NCI-H1105 treated with DMSO at 0.1 percent for 48 hours (cell line): ENCODE results near the gene TNS3.

Experiments
- DNase-seq: peaks from one replicate; lab custom pipeline; 2025; lab: John Stamatoyannopoulos, UW

The TNS3 gene

DNA sequence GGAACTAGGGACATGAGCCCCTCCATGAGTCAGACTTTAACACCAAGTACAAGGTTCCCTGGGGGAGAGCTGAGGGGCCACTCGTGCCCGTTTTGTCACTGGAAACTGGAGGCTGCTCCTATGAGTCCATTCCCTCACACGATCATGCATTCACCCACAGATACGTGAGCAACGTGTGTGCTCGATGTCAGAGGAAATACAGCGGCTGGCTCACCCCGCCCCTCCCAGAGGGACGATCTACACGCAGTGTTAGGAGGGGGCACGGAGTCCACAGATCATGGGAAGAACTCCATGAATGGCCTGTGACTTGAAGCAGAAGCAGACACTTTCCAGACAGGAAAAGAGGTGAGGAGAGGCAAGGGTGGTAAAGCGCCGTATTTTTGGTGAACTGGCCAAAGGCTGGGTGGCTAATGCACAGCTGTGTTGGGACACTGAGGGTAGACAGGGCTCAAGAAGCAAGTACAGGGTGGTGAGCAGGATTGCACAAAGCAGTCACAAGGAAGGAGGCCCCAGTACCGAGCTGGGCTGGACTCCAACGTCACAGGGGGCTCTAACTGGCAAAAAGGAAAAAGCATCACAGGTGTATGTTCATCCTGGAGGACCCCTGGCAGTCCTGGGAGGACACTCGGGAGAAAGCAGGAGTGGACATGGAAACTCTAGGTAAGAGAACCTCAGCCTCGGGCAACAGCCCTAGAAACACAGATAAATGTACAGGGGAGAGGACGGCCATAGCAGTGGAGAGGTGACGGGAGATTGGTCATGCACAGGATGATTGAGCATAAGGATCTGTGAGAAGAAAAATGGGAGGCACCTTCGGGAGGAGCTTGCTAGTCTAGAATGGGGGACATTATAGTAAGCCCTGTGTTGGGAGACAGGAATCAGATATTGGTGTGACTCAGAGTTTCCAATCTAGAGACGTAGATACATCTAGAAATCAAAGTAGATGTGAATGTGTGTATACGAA lies 41.2 kb downstream of the TNS3 start:
- DNase-seq: no peak

DNA sequence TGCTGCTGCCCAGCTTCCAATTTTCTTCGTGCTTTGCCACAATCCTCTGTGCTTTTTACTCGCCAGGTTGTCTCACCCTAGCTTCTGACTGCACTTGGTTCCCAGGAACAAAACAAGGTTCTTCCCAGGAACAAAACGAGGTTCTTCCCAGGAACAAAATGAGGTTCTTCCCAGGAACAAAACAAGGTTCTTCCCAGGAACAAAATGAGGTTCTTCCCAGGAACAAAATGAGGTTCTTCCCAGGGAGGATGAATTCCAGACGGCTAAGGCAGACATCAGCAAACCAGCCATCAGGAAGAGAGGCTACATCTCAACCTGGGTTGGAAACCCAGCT lies 41.9 kb downstream of the TNS3 start:
- no peak for DNase-seq

- no peak for DNase-seq
These were observed 42.4 kb downstream of the TNS3 start for GRCh38 chr7:47539398-47540052.

DNA sequence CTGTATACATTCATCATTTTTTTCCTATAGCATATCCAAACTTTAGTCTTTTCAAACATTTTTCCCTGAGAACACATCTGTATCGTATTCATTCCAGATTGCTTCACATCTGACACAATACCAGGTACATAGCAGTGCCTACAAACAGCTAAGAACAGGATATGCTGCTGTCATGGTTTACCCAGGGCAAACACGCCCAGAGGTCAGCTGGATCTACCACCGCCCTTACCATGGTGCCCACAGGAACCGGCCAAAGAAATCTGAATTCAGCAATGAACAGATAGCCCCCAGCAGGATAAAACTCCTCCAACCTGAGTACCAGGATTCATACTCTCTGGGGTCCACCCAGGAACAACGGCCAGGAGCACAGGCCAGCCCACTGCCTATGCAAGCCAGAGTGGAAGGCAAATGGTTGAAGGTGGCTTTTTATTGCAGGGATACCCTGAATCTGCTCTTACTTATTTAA lies 43.0 kb downstream of the TNS3 start:
- DNase-seq: no peak

- no peak for DNase-seq
These were observed 43.9 kb downstream of the TNS3 start for GRCh38 chr7:47537716-47538675.

GRCh38 chr7:47536661-47537611 lies 45.0 kb downstream of the TNS3 start:
- DNase-seq: no peak

DNA sequence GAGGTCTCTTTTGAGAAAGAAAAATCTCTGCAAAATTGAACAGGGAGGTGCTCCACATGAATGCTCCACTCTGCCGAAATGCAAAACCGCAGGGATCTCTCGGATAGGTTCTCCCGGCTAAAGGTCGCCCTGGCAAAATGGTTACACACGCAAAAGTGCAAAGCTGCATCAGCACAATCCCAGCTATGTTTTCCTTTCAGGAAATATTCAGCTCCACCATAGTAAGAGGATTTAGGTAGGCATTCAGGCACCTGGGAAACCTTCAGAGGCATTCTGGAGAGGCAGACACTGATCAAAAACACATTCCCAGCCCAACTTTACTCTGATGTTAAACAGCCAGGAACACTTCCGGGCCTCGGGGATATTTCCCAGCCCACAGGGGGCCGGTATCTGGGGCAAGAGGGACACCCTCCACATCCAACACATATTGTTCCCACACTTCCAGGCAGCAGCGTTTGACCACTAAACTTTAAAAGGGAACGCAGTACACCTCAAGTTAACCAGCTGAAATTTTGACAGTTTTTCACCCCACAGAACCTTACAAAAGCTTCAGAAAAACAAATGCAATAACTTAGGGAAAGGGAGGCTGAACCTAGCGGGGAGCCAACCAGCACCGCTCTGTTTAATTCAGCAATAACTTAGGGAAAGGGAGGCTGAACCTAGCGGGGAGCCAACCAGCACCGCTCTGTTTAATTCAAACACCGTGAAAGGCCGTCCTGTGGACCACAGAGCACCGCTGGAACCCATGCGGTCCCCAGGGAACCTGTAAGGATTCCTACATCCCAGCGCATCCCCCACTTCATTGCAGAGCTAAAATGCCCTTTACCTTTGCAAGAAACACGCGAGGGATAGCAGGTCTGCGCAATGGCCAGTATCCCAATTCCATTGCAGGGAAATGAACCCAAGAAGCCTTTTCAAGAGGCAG lies 45.9 kb downstream of the TNS3 start:
- no peak for DNase-seq

DNA sequence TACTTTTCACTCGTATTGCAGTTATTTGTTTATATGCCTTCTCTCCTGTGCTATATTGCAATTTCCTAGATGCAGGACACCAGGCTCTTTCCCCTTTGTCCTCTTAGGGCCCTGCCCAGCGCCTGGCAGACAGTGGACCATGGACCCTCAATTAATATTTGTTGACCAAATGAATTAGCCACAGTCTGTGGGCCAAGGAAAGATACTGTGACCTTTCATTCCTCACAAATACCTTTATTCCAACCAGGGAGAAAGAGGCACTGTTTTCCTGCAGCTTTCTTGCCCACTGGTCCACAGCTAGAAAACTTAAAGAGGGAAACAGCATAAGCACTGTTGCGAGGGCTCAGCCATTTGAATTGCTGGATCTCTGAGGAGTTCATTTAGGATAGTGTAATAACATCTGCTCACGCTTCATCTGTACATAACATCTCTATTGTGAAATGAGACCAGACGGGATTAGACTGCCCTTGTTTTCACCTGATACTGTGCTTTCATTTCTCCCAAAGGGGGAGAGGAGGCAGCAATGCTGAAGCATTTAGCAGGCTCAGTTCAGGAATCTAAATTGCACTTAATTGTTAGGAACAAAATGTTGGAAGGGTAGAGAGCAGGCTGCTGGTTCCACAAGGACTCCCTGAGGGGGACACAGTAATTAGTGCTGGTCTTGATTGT lies 46.7 kb downstream of the TNS3 start:
- DNase-seq: no peak

GRCh38 chr7:47534322-47535034 lies 47.4 kb downstream of the TNS3 start:
- DNase-seq: no peak

DNA sequence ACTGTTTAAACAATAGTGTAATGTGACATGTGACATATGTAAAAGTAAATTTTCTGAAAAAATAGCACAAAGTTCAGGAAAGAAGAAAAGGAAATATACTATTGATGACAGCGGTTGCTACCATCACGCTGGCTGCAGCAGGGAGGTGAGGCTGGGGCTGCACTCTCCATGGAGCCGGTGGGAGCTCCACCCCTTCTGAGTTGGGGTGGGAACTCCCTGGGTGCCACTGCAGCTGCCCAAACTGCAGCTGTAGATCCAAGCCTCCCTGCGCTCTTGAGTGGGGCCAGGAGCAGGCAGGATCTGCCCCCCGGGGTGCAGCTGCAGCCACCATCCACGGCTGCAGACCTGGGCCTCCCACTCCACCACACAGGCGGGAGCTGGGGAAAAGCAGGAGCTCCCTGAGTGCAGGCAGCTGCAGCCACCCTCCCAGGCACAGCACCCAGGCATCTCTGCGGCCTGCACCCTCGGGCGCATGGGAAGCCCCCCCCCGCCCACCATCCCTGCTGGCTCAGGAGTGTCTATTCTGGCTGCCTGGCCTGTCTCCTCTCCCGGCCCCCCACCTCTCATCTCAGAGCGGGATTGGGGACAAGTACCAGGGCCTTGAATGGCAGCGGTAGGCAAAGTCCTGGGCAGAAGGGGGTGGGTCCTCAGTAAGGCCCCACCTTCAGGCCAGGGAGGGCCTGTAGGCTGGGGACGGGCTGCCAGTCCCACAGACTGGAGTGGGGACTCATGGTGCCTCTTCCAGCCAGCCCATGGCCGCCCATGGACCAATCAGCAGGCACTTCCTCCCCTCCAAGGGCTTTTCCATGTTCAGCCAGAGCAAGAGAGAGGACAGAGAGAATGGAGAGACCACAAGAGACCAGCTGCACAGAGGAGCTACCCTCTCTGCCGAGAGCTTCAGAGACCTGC lies 50.1 kb downstream of the TNS3 start:
- no peak for DNase-seq

DNA sequence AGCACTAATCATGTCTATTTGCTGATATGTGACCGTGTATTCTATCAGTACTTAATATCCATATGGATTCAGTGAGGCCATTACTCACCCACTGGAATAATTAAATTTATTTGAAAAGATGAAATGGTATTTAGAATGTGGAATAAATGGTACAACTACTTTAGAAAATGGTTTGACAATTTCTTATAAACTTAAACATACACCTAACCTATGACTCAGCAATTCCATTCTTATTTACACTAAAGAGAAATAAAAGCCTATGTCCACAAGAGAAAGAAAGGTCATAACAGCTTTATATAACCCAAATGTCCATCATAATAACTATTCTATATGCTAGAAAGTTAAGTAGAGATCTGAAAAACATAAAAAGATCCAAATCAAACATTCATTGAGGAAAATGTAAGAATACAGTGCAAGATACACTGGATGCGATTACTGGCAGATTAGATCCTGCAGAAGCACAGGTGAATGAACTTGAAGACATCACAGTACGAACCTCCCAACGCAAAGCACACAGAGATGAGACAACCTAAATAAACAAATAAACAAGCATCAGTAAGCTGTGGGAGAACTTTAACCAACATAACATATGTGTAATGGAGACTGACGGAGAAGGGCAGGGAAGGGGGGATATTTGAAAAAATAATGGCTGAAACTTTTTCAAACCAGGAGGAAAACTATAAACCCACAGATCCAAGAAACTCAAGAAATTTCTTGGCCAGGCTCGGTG lies 51.9 kb downstream of the TNS3 start:
- DNase-seq: no peak

- no peak for DNase-seq
These were observed 52.5 kb downstream of the TNS3 start for GRCh38 chr7:47529405-47529804.

- no peak for DNase-seq
These were observed 53.4 kb downstream of the TNS3 start for GRCh38 chr7:47528471-47528870.

GRCh38 chr7:47526466-47526865 lies 55.4 kb downstream of the TNS3 start:
- DNase-seq: no peak

DNA sequence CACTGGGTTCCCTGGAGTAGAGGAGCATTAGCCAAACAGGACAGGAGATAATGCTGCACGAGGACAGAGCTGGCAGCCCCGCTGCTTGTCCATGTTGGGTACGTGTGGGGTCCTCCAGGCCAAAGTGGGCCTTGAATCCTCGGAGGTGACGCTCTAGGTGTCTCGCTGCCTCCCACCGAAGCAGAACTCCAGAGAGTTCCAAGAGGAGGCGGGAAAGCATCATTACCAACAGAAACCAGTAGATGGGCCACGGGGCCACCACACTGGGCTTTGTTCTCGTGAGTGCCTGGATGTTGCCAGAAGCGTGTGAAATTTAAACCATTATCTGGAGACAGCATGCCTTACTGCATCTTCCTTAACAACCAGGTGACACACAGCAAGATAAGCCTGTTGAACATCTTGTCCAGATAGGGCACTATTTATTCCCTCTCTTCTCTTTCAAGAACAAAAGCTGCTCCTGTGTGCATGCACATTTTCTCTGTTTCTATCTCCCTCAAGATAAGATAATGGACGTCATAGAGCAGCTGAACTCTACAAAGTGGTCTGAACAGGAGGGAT lies 56.8 kb downstream of the TNS3 start:
- no peak for DNase-seq

DNA sequence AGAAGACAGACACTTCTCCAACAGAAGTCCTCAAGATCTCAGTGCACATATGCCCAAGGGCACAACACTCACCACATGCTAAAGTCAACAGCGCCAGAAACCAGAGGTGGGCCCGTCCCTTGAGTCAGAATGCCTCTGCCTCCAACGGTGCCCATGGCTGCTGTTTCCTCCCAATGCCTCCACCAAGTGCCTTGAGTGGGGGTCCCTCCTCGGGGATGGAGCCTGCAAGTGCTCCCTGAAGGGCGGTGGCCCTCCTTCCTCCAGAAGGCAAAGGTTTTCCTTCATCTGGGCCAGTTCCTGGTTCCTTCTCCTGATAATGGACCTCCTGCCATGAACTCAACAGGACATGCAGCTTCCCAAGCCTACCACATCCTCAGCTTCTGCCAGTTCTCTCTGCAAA lies 58.5 kb downstream of the TNS3 start:
- DNase-seq: no peak
